GM18867 (cell line): Measurements from ENCODE around the gene PAX7.
"Not testable (repeated sequence)": the region's sequence is repeated elsewhere in the genome, so short reads cannot be mapped to it uniquely, and the experiment has no call there.

Experiments
- ATAC-seq: cut with Tn5 transposase; IDR thresholded peaks from one replicate; pipeline ENCODE4 v1.9.1; 2021; ENCODE audit warnings: mild to moderate bottlenecking, moderate library complexity; ENCODE audit not compliant: unreplicated experiment

PAX7 gene

GRCh38 chr1:18657506-18658201, 27.0 kb downstream of the PAX7 start:
- no peak for ATAC-seq

GRCh38 chr1:18658831-18659230, 28.2 kb downstream of the PAX7 start:
- no peak for ATAC-seq

GRCh38 chr1:18661404-18662285, 31.0 kb downstream of the PAX7 start:
- ATAC-seq, result no peak

GRCh38 chr1:18662286-18662639, 31.6 kb downstream of the PAX7 start:
- ATAC-seq, result no peak

GRCh38 chr1:18666317-18666920, 35.8 kb downstream of the PAX7 start:
- no peak for ATAC-seq

GRCh38 chr1:18667333-18667732, 36.7 kb downstream of the PAX7 start:
- ATAC-seq, result no peak

GRCh38 chr1:18668046-18668445, 37.4 kb downstream of the PAX7 start:
- no peak for ATAC-seq

- no peak for ATAC-seq
Measured at GRCh38 chr1:18668750-18669404, 38.2 kb downstream of the PAX7 start.

- ATAC-seq, result no peak
Measured at GRCh38 chr1:18670121-18670867, 39.6 kb downstream of the PAX7 start.

GRCh38 chr1:18670868-18671225, 40.2 kb downstream of the PAX7 start:
- no peak for ATAC-seq

GRCh38 chr1:18673976-18674375, 43.3 kb downstream of the PAX7 start:
- no peak for ATAC-seq

- no peak for ATAC-seq
Measured at GRCh38 chr1:18676332-18676781, 45.7 kb downstream of the PAX7 start.

- no peak for ATAC-seq
Measured at GRCh38 chr1:18681423-18681835, 50.8 kb downstream of the PAX7 start.

- no peak for ATAC-seq
Measured at GRCh38 chr1:18682375-18682774, 51.7 kb downstream of the PAX7 start.

- no peak for ATAC-seq
Measured at GRCh38 chr1:18684303-18684702, 53.7 kb downstream of the PAX7 start.

GRCh38 chr1:18686540-18686939, 55.9 kb downstream of the PAX7 start:
- ATAC-seq, result no peak

GRCh38 chr1:18687273-18687672, 56.6 kb downstream of the PAX7 start:
- no peak for ATAC-seq

GRCh38 chr1:18691648-18692047, 61.0 kb downstream of the PAX7 start:
- no peak for ATAC-seq

- no peak for ATAC-seq
Measured at GRCh38 chr1:18693256-18694098, 62.8 kb downstream of the PAX7 start.

- not testable (repeated sequence) for ATAC-seq
Measured at GRCh38 chr1:18694289-18694688, 63.6 kb downstream of the PAX7 start.
